ENCODE measurements around the gene GPX4.

GPX4 gene

GRCh38 chr19:1085053-1085658 is 18.6 kb upstream of the GPX4 start:
- DNase-seq, result no peak

- DNase-seq, result no peak
These were observed 17.9 kb upstream of the GPX4 start for GRCh38 chr19:1085676-1086442.

GRCh38 chr19:1086613-1087012 is 17.2 kb upstream of the GPX4 start:
- DNase-seq, result no peak

- DNase-seq, result peak; percentile 67
These were observed 15.9 kb upstream of the GPX4 start for GRCh38 chr19:1087813-1088415.

- DNase-seq, result no peak
These were observed 15.3 kb upstream of the GPX4 start for GRCh38 chr19:1088416-1089010.

GRCh38 chr19:1089126-1089771 is 14.5 kb upstream of the GPX4 start:
- DNase-seq, result no peak

- DNase-seq, result no peak
These were observed 13.9 kb upstream of the GPX4 start for GRCh38 chr19:1089891-1090290.

GRCh38 chr19:1090731-1091543 is 12.9 kb upstream of the GPX4 start:
- no peak for DNase-seq

GRCh38 chr19:1091544-1092175 is 12.1 kb upstream of the GPX4 start:
- no peak for DNase-seq

- no peak for DNase-seq
These were observed 10.5 kb upstream of the GPX4 start for GRCh38 chr19:1093330-1093729.

- no peak for DNase-seq
These were observed 9.8 kb upstream of the GPX4 start for GRCh38 chr19:1093811-1094553.

GRCh38 chr19:1094655-1094977 is 9.2 kb upstream of the GPX4 start:
- no peak for DNase-seq

- DNase-seq, result peak; percentile 90
These were observed 8.7 kb upstream of the GPX4 start, which contains the start of gene POLR2E for GRCh38 chr19:1094978-1095701. TSS of gene POLR2E (minus strand) at chr19:1095375. CDS start at chr19:1095315, 60 bp downstream.

- DNase-seq, result no peak
These were observed 6.0 kb upstream of the GPX4 start for GRCh38 chr19:1097810-1098176.

- DNase-seq, result no peak
These were observed 5.4 kb upstream of the GPX4 start for GRCh38 chr19:1098177-1099051.

- peak; percentile 60 for DNase-seq
These were observed 2.5 kb upstream of the GPX4 start for GRCh38 chr19:1101337-1101698.

- DNase-seq, result no peak
These were observed 1.2 kb upstream of the GPX4 start for GRCh38 chr19:1102407-1103131.

GRCh38 chr19:1103132-1103707 is 574 bp upstream of the GPX4 start:
- no peak for DNase-seq

Data from KG1 (cell line).